ENCODE results near the gene RPS10.
"Not testable (repeated sequence)": the region's sequence is repeated elsewhere in the genome, so short reads cannot be mapped to it uniquely, and the experiment has no call there.

The RPS10 gene

GRCh38 chr6:34391786-34392496, 33.9 kb downstream of the RPS10 start:
- DNase-seq, result peak; percentile 71 to 85

GRCh38 chr6:34391473-34391785, 34.4 kb downstream of the RPS10 start:
- peak in 1 of 2 experiments; percentile 71 for DNase-seq

- peak; percentile 62 to 63 for DNase-seq
Measured at GRCh38 chr6:34390531-34391472, 35.1 kb downstream of the RPS10 start.

GRCh38 chr6:34389034-34389433, 36.8 kb downstream of the RPS10 start:
- no peak for DNase-seq

GRCh38 chr6:34388421-34388820, 37.4 kb downstream of the RPS10 start:
- no peak for DNase-seq

- DNase-seq, result no peak
Measured at GRCh38 chr6:34386316-34387137, 39.3 kb downstream of the RPS10 start.

- no peak for DNase-seq
Measured at GRCh38 chr6:34385793-34386195, 40.1 kb downstream of the RPS10 start.

GRCh38 chr6:34384321-34385153, 41.3 kb downstream of the RPS10 start:
- DNase-seq, result no peak

GRCh38 chr6:34383656-34384320, 42.1 kb downstream of the RPS10 start:
- DNase-seq, result no peak

- no peak for DNase-seq
Measured at GRCh38 chr6:34383161-34383631, 42.7 kb downstream of the RPS10 start.

- DNase-seq, result no peak
Measured at GRCh38 chr6:34381081-34381480, 44.8 kb downstream of the RPS10 start.

GRCh38 chr6:34378470-34378869, 47.4 kb downstream of the RPS10 start:
- DNase-seq, result no peak

GRCh38 chr6:34377984-34378383, 47.9 kb downstream of the RPS10 start:
- DNase-seq, result no peak

GRCh38 chr6:34377571-34377970, 48.3 kb downstream of the RPS10 start:
- DNase-seq, result not testable (repeated sequence)

GRCh38 chr6:34375833-34376232, 50.0 kb downstream of the RPS10 start:
- DNase-seq, result no peak

GRCh38 chr6:34374508-34374907, 51.4 kb downstream of the RPS10 start:
- DNase-seq, result no peak

- DNase-seq, result no peak
Measured at GRCh38 chr6:34374069-34374468, 51.8 kb downstream of the RPS10 start.

- DNase-seq, result no peak
Measured at GRCh38 chr6:34373511-34373910, 52.4 kb downstream of the RPS10 start.

GRCh38 chr6:34371865-34372264, 54.0 kb downstream of the RPS10 start:
- not testable (repeated sequence) for DNase-seq

- DNase-seq, result no peak
Measured at GRCh38 chr6:34370361-34370760, 55.5 kb downstream of the RPS10 start.

- DNase-seq, result no peak
Measured at GRCh38 chr6:34369385-34369784, 56.5 kb downstream of the RPS10 start.
